Subcutaneous adipose tissue (tissue), 4 donors: Measurements from ENCODE around the gene FPGT. TPM values are rescaled to one million over a fixed set of nuclear protein-coding genes. Genes with fewer than 3 reads are reported as not detected.

ENCODE experiments used
- total RNA-seq, 4 donors: library from RNA; depleted of rRNA; stranded (reverse); fragments of >200 nt; gene quantifications; one replicate each; pipeline ENCODE4 v1.1.0, GENCODE V29; 2016
- TF ChIP-seq, protein P1 (sequence below): fragments of 450-650 bp; IDR thresholded peaks from one replicate; pipeline ENCODE4 v1.5.1; 2016; ENCODE audit warnings: low read depth, mild to moderate bottlenecking, control low read depth, antibody characterized with exemption, moderate library complexity

The FPGT gene
- total RNA-seq, 4 donors from 2014 or later, result 15.7 to 28.0 (median 17.4) TPM

DNA sequence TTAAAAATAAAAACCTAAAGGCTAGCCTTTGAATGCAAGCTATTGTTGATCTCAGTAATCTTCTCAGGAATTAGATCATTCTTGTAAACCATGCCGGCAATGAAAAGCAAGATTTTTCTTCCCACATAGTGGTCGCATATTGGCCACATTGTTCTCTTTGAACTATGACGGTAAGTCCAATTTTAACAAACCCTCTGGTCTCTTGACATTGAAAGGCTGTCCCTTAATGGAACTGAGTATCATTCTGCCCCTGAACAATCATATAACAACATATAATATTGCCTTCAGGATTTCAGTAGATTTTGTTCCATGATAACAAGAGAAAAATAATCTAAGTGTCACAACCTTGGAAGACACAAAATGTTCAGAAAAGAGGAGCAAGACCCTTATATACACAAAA lies 38.4 kb downstream of the FPGT start:
- TF ChIP-seq, protein P1, sequence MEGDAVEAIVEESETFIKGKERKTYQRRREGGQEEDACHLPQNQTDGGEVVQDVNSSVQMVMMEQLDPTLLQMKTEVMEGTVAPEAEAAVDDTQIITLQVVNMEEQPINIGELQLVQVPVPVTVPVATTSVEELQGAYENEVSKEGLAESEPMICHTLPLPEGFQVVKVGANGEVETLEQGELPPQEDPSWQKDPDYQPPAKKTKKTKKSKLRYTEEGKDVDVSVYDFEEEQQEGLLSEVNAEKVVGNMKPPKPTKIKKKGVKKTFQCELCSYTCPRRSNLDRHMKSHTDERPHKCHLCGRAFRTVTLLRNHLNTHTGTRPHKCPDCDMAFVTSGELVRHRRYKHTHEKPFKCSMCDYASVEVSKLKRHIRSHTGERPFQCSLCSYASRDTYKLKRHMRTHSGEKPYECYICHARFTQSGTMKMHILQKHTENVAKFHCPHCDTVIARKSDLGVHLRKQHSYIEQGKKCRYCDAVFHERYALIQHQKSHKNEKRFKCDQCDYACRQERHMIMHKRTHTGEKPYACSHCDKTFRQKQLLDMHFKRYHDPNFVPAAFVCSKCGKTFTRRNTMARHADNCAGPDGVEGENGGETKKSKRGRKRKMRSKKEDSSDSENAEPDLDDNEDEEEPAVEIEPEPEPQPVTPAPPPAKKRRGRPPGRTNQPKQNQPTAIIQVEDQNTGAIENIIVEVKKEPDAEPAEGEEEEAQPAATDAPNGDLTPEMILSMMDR, result no peak

DNA sequence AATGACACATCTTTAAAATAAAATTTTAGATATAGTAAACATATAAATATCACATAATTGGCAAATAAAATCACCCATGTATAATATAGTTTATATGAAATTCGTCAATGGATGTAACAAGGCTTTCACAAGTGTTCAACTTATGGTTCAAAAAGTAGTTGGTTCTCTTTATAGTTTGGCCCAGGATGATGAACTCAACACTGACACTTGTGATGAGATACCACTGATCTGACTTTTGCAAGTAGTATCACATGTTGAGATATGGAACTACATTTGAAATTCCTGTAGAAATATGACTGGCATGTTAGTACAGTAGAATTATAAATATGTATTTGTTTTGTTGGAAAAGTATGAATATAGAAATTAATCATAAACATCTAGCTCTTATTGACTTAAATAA lies 39.0 kb downstream of the FPGT start:
- TF ChIP-seq, protein P1, result no peak

DNA sequence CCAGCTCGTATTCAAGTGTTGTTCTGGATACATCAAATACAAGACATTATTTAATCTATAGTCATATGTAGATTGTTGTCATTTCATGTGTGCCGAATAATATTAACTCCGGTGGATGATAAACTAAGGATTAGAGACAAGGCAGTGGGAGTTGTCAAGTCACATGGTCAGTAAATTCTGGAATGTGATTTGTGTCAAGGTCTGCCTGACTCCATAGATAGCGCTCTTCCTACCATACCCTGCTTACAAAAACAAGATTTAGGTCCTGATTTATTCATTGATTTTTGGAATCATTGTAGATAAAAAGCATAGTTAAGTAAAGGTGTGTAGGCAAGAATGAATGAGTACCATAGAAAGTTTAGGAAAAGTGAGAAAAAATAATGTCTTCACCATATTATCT lies 39.7 kb downstream of the FPGT start:
- TF ChIP-seq, protein P1, result no peak

DNA sequence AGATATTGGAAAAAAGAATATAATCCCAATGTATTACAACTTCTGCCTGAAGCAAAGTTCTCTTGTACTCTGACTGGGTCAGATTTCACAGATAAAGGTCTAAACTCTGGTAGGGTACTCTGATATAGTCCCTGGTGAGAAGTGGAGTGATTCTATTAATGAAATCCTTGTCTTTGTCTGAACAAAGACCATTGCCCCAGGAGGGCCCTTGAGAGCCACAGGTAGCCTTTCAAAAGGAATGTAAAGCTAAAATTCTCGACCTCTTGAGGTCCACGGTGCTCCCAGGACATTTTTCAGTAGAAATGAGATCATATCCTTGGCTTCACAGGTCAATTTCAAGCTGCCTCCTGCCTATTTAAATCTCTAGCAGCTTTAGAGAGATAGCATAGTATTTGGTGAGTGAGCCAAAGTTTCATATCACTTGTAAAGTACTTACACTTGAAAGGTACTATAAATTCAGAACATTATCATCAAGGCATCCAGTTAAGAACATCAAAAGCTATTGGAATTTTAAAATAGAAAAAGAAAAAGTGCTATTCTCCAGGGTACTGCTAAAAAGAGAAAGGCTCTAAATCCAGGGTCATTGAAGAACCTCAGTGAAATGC lies 47.2 kb downstream of the FPGT start:
- TF ChIP-seq, protein P1, result no peak

DNA sequence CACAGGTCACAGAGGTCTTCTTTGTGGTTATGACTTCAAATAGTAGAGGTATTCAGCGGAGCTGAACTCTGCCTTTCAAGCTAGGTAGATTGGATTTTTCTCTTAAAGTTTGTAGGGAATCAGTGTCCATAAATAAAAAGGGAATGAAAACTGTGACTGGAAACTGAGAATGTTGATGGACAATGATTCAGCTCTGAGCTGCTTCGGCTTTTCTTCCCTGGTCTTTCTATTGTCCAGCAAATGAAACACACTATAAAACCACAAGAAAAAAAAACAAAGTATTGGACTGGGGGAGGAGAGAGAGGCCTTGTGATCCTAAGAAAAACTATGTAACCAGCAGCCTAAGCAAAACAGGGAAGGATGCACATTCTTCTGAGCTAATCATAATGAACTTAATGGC lies 48.3 kb downstream of the FPGT start:
- TF ChIP-seq, protein P1, result no peak

DNA sequence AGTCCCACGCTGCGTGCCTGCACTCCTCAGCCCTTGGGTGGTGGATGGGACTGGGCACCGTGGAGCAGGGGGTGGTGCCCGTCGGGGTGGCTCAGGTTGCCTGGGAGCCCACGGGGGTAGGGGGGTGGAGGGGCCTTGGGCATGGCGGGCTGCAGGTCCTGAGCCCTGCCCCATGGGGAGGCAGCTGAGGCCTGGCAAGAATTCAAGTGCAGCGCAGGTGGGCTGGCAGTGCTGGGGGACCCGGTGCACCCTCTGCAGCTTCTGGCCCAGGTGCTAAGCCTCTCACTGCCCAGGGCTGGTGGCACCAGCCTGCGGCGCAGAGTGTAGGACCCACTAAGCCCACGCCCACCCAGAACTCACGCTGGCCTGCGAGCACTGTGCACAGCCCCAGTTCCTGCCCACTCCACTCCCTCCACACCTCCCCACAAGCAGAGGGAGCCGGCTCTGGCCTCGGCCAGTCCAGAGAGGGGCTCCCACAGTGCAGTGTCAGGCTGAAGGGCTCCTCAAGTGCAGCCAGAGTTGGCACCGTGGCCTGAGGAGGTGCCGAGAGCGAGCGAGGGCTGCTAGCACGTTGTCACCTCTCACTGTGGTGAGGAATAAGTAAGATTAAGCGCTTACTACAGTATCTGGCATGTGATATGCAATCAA lies 50.0 kb downstream of the FPGT start:
- TF ChIP-seq, protein P1, result no peak

Other genes with a start within 250 kb of the FPGT start
- 1 to 10 TPM in 2 of 4 donors, under 1 TPM in 2; 0.75 to 2.0 (median 1.1) TPM for gene LRRIQ3, start 66 bp upstream of the FPGT start, total RNA-seq
- 1 to 10 TPM in 2 of 4 donors, under 1 TPM in 1, not detected in 1; 0.98 to 7.0 (median 3.9) TPM for gene TNNI3K, start 37.1 kb downstream of the FPGT start, total RNA-seq